GM18498 (cell line): ENCODE measurements around the gene SIM1.

ENCODE experiments used
- ATAC-seq: cut with Tn5 transposase; IDR thresholded peaks from one replicate; pipeline ENCODE4 v1.9.1; 2021; ENCODE audit warnings: mild to moderate bottlenecking, moderate library complexity; ENCODE audit not compliant: unreplicated experiment

Gene SIM1

DNA sequence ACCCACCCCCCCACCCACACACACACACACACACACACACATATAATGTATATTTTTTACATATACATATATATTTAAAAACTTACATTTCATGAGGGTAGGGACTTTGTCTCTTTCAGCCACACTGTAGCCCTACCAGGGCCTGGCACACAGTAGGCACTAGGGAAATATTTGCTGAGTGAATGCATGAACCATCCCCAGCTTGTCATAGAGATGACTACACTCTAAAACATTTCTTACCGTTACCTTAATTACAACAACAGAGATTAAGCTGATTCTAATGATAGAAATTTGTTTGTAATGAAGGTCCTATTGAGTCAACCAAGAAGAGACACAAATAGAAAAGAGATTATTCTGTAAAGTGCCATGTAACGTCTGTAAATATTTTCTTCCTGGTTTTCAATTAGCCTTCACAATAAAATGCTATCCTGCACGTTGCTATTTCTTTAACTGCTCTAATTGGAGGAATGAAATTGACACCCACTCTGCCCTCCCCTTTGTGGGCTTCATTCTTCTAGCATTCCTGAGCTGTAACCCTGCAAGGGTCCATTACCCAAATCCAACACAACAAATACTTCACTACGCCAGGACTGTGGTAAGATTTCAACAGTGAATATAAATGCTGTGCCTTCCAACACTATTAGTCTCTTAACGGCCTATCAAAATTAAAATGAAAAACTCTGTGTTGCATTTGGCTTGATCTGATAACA lies 30.8 kb downstream of the SIM1 start:
- no peak for ATAC-seq

DNA sequence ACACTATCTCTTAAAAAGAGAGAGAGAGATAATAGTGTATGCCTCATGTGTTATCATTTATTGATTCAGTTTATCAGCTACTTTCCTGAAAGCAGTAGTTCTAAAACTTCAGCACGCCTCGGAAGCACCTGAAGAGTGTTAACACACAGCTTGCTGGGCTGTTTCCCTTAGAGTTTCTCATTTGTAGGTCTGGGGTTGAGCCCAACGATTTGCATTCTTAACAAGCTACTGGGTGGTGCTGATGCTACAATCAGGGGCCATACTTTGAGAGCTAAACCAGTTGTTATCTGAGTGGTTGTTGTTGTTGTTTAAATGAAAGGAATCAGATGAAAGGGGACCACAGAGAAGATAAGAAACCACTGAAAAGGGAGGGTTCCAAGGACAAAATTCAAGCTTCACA lies 32.6 kb downstream of the SIM1 start:
- no peak for ATAC-seq

DNA sequence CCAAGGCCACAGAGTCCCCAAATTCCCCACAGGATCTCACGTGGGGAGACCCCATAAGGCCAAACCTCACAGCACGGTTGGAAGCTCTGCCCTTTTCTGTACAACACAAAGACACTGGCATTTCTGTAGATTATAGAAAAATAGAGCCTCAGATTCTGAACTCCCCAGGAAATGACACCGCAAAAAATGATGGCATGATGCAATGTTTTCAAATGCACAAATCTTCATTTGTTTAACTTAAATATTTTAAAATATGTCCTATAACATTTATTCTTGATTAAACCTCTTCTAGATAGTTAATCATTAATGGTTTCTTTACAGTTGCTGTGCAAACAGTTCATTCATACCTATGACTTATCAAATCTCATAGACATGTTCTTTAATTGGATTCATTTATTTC lies 33.8 kb downstream of the SIM1 start:
- ATAC-seq: no peak

DNA sequence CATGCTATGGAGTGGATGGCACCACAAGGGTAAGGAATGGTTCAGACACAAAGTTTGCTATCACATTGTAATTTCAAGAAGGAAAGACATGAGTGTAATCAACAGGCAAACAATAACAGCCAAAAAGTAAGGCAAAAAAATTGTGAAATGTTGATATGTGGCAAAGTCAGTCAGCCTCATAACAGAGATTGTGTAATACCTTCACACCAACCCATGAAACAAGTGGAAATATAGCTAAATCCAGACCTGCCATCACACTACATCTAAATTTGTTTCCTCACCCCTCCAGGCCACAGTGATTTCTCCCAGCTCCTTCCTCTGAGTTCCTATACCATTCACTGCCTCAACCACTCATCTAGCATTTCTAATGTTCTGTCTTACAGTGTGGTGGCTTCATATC lies 37.3 kb downstream of the SIM1 start:
- no peak for ATAC-seq

DNA sequence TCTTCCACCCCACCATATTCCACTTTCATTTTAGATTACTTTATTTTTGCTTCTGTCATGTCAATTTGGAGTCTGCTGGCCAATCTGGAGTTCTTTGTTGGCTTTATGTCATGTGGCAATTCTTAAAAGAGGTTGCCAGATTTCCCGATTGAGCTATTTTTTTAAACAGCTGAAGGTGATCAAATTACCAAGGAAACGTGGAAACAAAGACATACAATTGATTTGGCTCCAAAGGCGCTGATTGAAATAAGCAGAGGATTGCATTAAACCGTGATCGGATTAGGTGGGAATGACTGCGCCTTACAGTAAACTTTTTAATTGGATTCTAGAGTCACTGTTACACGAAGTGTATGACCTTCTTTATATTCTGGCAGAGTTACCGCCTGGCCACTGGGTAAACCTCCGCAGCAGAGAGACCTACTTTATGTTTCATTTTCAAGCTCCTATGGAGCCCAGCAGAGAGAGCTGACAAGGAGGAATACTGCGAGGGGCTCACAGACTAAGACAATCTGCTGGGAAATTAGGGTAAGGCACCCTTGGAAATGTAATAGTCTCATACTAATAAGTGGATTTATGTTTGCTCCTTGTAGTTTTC lies 37.9 kb downstream of the SIM1 start:
- no peak for ATAC-seq

DNA sequence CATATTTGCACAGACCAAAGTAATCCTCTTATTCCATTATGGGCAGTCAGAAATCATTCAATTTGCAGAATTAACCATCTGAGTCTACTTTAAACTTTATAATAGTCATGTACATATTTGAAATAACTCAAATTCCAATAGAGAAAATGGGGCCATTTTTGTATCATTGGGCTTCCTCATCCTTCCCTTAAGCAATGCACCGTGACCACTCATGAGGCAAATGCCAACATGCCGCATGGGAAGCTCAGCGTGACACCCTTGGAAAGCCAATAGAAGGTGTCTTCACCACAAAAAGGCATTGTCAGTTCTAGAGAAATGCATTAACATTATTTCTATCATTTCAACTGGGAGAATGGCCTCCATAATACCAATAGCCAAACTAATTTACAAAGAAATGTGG lies 38.5 kb downstream of the SIM1 start:
- no peak for ATAC-seq

DNA sequence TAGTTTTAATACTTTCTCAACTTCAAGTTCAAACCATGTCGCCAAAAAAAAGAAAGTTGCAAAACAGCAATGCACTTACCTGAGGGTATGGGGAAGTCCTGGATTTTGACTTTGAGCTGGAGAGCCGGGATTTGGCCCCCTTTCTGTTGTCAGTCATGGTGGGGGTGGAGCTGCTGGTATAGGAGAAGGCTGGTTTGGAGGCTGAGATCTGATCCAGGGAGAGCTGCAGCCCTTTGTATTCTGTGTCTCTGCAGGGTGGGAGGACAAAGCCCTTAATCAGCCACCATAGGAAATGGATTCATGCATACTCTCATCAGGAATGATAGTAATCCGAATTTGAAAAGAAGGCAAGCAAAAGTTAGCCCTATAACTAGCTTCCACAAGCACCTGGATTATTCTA lies 44.0 kb downstream of the SIM1 start:
- ATAC-seq: no peak

DNA sequence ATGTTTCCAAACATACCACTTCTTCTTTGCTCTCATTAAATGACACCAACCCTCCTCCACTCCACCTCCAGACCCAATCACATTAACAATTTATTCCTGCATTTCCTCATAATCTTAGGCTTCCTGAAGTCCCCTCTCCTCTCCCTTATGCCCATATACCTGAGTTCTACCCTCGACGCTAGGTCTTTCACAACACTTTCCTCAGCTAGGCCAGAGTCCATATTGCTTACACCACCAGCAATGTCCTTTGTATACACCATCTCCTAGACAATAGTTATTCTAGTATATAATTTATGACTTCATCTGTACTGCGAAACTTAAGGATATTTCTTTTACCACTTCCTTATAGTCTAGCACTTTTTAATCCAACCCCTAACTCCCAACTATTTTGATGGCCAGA lies 47.7 kb downstream of the SIM1 start:
- no peak for ATAC-seq

DNA sequence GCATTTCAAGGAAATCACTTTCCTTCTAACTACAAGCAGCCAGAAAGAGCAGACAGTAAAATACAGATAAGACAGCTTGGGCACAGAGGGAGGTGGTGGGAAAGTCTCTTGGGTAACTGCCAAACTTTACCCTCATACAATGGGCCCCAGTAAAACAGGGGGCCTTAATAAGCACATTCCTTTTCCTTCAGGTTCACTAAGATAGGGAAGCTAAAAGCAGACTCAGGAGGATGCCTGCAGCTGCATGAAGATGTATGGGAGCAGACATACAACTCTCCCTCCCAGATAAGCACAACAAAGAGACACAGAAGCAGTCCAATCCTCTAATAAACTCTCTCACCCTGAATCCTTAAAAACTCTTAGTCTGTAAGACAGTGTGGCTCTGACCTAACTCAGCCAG lies 49.0 kb downstream of the SIM1 start:
- no peak for ATAC-seq

DNA sequence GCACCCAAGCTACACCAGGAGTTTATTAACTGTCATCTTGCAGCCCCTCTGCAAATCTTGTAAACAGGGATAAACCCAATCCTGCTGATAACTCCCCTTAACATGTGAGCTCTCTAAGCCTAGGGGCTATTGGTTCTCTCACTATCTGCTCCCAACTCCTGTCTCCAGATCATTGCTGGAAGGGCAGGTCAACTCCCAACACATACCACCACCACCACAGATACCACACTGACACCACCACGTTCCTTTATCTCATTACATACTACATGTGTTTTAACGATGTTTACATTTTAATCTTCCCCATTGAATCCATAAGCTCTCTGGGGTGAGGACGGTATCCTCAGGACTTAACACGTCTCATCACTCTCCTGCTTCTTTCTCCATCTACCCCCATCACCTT lies 51.8 kb downstream of the SIM1 start:
- ATAC-seq: no peak

DNA sequence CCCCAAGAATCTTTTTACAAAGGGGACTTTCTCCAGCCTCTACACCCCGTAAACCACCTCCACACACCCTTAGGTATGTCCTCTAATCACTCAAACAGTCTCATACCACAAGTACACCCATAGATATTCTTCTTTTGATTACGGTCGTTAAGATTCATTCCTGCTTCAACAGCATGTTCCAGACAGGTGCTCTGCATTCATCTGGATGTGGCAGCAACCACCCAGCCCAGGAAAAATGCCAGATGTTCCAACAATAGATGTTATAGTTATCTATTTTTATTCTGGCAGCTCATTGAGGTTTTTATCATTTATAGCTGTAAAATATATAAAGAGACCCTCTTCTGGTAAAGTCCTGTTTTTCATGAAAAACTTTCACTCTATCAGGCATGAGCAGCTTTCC lies 60.7 kb downstream of the SIM1 start:
- ATAC-seq: no peak

DNA sequence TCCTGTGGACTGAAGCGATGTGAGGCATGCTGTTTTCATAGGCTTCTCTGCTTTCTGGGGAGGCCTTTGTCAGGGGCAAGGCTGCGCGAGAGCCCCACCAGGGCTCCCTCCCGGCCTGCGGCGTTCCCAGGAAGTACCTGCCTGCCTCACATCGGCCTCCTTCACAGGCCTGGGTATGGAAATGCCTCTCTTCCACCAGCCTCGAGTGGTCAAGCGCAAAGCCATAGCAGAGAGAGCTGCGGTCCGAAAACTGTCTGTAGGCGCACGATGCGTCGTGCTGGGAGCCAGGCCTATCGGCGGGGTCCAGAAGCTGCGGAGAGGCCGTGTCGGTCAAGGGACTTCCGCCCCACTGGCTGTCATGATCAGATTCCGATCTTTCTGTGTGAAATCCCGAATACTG lies 71.2 kb downstream of the SIM1 start:
- ATAC-seq: no peak

DNA sequence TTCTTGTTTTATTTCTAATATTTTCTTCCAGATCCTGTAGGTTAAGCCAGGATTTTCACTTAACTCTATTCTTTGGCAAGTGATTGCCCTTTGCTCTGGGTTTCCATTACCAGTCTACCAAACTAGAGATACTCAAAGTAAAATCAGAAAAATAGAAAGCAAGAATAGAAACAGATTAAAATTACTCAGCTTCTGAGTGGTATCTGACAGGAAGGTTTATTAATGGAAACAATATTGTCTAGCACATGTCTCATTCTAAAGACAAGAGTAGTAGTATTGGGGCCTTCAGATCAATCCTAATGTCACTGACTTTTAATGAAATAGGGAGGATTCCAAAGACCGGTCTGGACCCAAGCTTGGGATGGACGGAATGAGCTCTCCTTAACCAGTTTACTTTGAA lies 72.3 kb downstream of the SIM1 start:
- ATAC-seq: no peak

DNA sequence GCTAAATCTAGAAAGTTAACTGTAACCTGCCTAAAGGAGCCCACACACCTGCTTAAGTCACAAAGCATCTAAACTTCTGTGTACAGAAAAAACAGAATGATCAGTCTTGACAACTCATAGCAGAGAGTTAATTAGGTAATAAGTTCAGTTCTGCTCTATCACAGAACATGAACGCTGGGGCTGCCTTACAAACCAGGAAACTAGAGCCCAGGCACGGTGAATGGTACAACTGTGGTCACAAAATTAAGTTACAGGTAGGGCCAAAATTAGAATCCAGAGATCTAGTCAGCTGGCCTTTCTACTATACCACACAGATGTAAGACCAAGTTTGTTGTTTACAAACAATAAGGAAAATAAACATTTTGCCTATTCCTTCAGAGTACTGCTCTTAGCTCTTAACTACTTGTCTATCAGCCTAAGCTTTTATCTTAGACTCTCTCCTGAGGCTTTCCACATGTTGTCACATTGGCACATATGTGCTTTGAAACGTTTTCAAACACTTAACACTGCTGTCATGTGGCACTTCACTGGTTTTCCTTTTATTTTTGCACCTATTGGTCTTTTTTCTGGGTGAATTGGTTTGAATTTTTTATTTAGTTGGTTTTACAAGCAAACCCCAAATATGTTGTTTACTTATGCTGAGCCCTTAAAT lies 75.7 kb downstream of the SIM1 start:
- no peak for ATAC-seq

DNA sequence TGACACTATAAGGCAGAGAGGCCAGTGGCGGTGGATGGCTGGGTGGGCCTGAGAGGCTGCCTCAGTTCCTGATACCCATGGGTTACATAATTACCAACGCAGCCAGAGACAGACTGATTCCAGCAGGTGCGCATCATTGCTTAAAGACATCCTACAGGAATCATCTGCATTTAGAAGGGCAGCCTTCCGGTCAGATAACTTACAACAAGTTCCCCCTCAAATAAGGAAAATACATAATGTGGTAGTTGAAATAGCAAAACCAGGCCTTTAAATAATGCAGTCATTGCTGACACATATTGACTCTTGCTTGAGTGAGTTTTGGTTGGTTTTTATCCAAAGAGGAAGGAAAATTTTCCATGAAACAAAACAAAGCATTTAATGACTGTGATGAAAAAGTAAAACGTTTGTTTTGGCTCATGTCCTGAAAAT lies 81.9 kb downstream of the SIM1 start:
- no peak for ATAC-seq

DNA sequence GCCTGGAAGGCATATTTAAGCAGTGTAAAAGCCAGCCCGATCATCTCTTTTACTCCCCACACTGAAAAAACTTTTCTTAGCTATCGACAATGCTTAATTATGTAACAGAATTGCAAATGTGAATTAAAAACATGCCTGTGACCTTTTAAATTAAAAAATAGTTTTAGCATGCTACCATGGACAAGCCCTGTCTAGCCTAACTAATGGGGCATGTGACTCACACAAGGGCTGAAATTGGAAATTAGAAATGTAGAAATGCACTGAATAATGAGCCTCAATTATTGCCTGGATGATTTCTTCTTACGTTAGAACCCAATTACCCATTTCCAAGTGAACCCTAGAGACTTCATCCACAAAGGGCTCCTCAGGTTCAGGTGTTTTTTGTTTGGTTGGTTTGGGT lies 82.7 kb downstream of the SIM1 start:
- no peak for ATAC-seq

DNA sequence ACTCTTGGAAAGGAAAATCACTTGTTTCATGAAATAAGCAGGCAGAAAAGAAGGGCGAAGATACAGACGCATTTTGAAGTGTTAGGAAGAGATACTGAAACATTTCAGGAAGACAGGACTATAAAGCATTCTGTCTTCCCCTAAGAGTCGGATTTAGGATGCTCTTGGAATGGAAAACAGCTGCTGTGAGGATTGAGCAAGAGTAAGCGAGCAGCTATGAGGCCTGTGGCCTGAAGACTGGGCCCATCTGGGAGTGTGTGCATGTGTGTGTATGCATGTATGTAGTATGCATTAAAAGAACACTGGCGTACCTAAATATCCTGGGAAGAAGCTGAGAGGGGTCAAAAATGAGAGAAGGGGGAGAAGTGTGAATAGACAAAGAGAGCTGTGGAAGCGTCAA lies 83.6 kb downstream of the SIM1 start:
- no peak for ATAC-seq

DNA sequence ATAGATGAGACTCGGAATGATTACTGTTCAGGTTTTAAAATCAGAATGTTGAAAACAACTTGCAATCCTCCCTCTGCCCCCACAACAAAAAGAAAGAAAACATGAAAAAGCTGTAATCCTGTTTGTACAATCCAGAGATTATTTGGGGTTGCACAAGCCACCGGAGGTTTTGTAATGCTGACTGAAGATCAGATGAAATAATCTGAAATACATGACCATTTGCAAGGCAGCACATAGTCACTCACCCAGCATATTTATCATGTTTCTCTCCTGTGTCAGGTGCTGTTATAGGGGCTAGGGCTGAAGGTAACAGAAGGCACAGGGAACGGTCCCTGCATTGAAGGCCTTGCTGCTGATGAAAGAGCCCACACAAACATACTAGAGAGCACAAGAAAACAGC lies 85.3 kb downstream of the SIM1 start:
- no peak for ATAC-seq

DNA sequence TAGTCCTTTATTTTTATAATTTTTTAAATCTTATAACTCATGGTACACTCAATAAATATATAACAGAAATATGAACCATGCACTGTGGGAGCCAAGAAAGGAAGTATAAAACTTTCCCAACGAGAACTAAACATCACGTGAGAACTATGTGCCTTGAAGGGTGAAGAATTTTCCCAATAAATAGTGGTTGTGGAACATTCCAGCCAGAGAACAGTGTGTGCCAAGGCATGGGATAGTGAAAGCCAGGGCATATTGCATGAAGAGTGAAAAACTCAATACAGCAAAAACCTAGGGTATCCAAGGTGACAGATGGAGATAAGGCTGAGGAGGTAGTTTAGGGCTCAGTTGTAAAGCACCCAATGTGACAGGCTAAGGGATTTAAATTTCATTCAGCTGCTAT lies 86.1 kb downstream of the SIM1 start:
- ATAC-seq: no peak

DNA sequence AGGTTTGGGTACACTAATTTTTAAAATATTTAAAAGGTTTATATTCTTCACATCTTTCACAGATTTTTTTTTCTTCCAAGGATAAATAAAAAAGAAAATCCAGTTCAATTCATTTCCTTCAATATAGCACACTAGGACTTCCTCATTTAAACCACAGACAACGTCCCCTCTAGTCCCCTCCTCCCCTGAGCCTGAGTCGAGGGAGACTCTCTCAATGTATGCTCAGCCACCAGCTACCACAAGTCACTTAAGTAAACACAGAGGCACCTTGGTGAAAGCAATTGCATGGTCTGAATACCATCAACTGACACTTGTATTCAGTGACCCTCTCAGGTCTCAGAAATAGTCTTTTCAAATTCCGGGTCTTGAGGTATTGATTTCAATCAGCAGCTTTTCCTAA lies 88.6 kb downstream of the SIM1 start:
- ATAC-seq: no peak

DNA sequence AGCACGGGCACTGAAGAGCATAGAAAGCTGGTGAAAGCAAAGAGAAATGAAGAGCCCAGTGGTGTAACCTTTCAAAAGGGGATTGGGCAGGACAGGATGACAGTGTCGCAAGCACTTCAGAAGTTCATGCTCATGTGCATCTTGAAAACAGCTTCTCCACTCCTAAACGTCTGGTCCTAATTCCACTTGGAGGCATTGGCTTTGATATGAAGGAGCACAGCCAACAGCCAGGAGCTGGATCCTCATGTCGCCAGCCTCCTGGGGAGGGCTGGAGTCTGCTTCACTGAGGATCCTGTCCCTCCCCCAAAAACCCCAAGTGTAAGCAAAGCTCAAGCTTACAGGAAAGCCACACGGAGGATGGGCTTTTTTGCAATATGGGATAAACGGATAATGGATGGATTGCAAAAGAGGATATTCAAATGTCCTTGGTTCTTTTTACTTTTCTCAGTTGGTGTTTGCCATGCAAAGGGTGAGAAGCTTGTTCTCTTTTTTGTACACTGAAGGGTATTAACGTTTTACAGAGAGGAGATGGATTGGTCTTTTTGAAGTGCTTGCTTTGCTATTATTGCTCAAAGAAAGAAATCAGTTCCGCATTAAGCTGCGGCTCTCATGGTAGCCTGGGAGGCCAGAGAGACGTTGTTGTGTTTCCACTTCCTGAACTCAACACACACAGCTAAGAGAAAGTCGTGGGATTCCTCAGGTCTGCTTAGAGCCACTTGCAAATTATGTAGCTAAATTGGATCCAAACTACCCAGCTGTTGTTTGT lies 92.2 kb downstream of the SIM1 start:
- ATAC-seq: no peak

DNA sequence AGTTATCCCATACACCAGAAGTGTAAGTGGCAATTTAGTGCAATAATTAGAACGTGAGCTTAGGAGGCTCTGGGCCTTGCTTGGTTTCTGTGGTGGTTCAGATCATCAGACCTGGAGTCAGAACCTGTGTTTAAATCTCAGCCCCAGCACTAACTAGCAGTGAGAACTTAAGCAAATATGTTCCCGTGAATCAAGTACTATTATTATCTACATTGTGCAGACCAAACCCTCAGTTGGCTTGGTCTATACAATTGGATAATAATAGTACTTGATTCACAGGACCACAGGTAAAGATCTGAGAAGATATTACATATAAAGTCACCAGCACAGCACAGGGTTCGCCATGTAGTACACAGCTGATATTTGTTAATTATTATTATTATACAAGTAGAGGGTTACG lies 93.1 kb downstream of the SIM1 start:
- no peak for ATAC-seq
